Panc1 (cell line): ENCODE measurements around the gene KLK15. TPM values are rescaled to one million over a fixed set of nuclear protein-coding genes. Genes with fewer than 3 reads are reported as not detected.

ENCODE experiments used
- ATAC-seq: fragments of 200-7000 bp; cut with Tn5 transposase; 2 replicates; pipeline ENCODE4 v1.9.1; 2020; ENCODE audit warnings: mild to moderate bottlenecking, moderate library complexity
- BruUV-seq: library from RNA; stranded (reverse); fragments of 400-500 nt; replicated peaks from 2 replicates; lab custom pipeline; 2021; lab: Mats Ljungman, UMichigan
- CTCF ChIA-PET: fragments of 300-600 bp; sonication (Branson Sonifier 250); formaldehyde crosslinking; loops from one replicate; lab custom pipeline; 2022; ENCODE audit warnings: antibody characterized with exemption; lab: Charles Lee
- POLR2A ChIA-PET: fragments of 300-600 bp; sonication (Branson Sonifier 250); formaldehyde crosslinking; loops from one replicate; lab custom pipeline; 2022; ENCODE audit warnings: antibody characterized with exemption; lab: Charles Lee
- DNase-seq: peaks from one replicate; pipeline ENCODE4 v3.0.0-alpha.2; 2010; ENCODE audit warnings: low read depth, low spot score
- H3K27ac ChIP-seq: 2 replicates; pipeline ENCODE4 v1.5.1; 2011; ENCODE audit warnings: mild to moderate bottlenecking, low read length, inconsistent platforms
- H3K27me3 ChIP-seq: fragments of 200-500 bp; sonication (Bioruptor generic); 2 replicates; pipeline ENCODE4 v1.6.0; 2014; ENCODE audit warnings: low read length, inconsistent platforms; ENCODE audit not compliant: control insufficient read depth, insufficient read depth
- H3K36me3 ChIP-seq: fragments of 200-500 bp; sonication (Bioruptor generic); 2 replicates; pipeline ENCODE4 v1.5.1; 2014; ENCODE audit warnings: inconsistent platforms, mild to moderate bottlenecking, low read length, moderate library complexity; ENCODE audit not compliant: control insufficient read depth, insufficient read depth
- H3K4me1 ChIP-seq: 2 replicates; pipeline ENCODE4 v1.5.1; 2011; ENCODE audit warnings: inconsistent platforms, mild to moderate bottlenecking, low read length, moderate library complexity; ENCODE audit not compliant: control insufficient read depth, insufficient read depth
- H3K4me3 ChIP-seq, 2 experiments: 2 replicates each; pipeline ENCODE4 v1.5.1; 2011 to 2012; ENCODE audit warnings: low read depth in 2 of 2, low read length in 2 of 2, mild to moderate bottlenecking in 2 of 2, inconsistent platforms in 1 of 2, moderate library complexity in 1 of 2
- H3K9me3 ChIP-seq: fragments of 200-500 bp; sonication (Bioruptor generic); 2 replicates; pipeline ENCODE4 v1.5.1; 2014; ENCODE audit warnings: low read depth, mild to moderate bottlenecking, inconsistent platforms, low read length, moderate library complexity; ENCODE audit not compliant: control insufficient read depth, insufficient read depth
- POLR2AphosphoS5 ChIP-seq: IDR thresholded peaks from 2 replicates; pipeline ENCODE4 v1.6.1; 2012; ENCODE audit warnings: mild to moderate bottlenecking, low read depth, low read length, moderate library complexity
- REST ChIP-seq, 2 experiments: IDR thresholded peaks; 2 replicates each; pipeline ENCODE4 v1.6.1; 2011 to 2012; ENCODE audit warnings: low read depth in 2 of 2, control low read depth in 1 of 2, low read length in 1 of 2, mild to moderate bottlenecking in 1 of 2, moderate library complexity in 1 of 2; ENCODE audit not compliant: insufficient read depth in 1 of 2
- SIN3A ChIP-seq: IDR thresholded peaks from 2 replicates; pipeline ENCODE4 v1.6.1; 2012; ENCODE audit warnings: low read depth, mild to moderate bottlenecking, low read length, moderate library complexity, borderline replicate concordance; ENCODE audit not compliant: insufficient read depth
- TCF7L2 ChIP-seq: IDR thresholded peaks from 2 replicates; pipeline ENCODE4 v1.6.1; 2011; ENCODE audit warnings: mild to moderate bottlenecking, low read depth, low read length, inconsistent platforms
- in situ Hi-C: cut with HindIII; loops from 2 replicates; pipeline ENCODE4 v1.10.0; 2016; ENCODE audit warnings: low sequenced_read_pairs, low pct_unique_long_range_greater_than_20kb
- intact Hi-C: fragments of 100-400 bp; cut with micrococcal nuclease; formaldehyde crosslinking; loops from one replicate; pipeline ENCODE4 v1.10.0; 2022; ENCODE audit not compliant: unreplicated experiment
- total RNA-seq: library from RNA; stranded (reverse); gene quantifications from one replicate; pipeline ENCODE4 v1.2.1, GENCODE V29; 2021; ENCODE audit not compliant: unreplicated experiment
- TF ChIP-seq, protein P1 (sequence below): fragments of 450-650 bp; IDR thresholded peaks from 2 replicates; pipeline ENCODE4 v1.5.1; 2017; ENCODE audit warnings: mild to moderate bottlenecking

The KLK15 gene
- total RNA-seq, 1 experiment from 2014 or later, result not detected

DNA sequence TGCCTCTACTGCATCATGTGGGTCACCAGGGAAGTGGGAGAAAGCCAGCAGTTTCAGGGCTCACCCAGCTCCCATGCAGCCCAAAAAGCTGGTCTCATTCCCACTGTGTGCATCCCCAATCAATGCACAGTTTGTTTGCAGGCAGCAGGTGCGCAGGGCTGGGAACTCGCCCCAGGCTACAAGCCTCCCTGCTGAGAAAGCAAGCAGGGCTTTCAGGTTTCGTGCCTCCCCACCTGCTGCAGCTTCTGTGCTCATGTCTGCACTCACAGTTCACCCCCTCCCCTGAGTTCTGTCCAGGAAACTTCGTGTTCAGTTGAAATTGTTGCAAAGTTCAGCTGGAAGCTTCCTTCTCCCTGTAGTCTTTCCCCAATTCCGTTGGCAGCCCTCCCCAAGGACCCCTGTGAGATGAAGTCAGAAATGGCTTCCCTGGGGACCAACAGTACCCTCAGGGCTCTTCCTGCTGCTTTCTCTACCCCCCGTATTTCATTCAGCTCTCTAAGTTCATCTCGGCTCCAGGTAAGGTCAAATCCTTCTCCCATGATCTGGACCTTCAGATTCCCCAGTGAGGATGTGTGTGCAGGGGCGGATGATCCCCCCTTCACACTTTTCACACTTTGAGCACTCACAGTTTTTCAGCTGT lies 11.0 kb upstream of the KLK15 start:
- ATAC-seq, result no peak
- intact Hi-C loops, result no loop called here
- H3K4me3 ChIP-seq, result no peak overlapping the region
- H3K36me3 ChIP-seq, result no peaks in the 10 kb centered on the region
- no peak for DNase-seq
- ChIA-PET POLR2A (no interaction called here), CTCF (no interaction called here)
- in situ Hi-C loops, result no loop called here
- no peak for TF ChIP-seq REST (IDR thresholded peaks at IDR 0.05; ENCODE audit: insufficient read depth in 1 of 2, low read depth in 2 of 2, low read length in 1 of 2)
- no peak for TF ChIP-seq POLR2AphosphoS5
- no peak for TF ChIP-seq SIN3A
- TF ChIP-seq TCF7L2, result no peak
- TF ChIP-seq, protein P1, sequence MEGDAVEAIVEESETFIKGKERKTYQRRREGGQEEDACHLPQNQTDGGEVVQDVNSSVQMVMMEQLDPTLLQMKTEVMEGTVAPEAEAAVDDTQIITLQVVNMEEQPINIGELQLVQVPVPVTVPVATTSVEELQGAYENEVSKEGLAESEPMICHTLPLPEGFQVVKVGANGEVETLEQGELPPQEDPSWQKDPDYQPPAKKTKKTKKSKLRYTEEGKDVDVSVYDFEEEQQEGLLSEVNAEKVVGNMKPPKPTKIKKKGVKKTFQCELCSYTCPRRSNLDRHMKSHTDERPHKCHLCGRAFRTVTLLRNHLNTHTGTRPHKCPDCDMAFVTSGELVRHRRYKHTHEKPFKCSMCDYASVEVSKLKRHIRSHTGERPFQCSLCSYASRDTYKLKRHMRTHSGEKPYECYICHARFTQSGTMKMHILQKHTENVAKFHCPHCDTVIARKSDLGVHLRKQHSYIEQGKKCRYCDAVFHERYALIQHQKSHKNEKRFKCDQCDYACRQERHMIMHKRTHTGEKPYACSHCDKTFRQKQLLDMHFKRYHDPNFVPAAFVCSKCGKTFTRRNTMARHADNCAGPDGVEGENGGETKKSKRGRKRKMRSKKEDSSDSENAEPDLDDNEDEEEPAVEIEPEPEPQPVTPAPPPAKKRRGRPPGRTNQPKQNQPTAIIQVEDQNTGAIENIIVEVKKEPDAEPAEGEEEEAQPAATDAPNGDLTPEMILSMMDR, result no peak
- H3K9me3 ChIP-seq, result no peaks in the 10 kb centered on the region
- H3K4me1 ChIP-seq, result no peaks in the 10 kb centered on the region
- BruUV-seq, result no TSS peak
- H3K27ac ChIP-seq, result no peak overlapping the region
- H3K27me3 ChIP-seq, result peaks cover 2% of the 10 kb centered on the region; the same call in 1 of the 2 replicates

GRCh38 chr19:50843701-50844221 lies 10.4 kb upstream of the KLK15 start:
- peaks cover 2% of the 10 kb centered on the region; the same call in 1 of the 2 replicates for H3K27me3 ChIP-seq
- ChIA-PET POLR2A (no interaction called here), CTCF (interaction anchor here (0.7 kb wide), 1 partner anchor 57 kb away, joined by 7 read pairs; no protein-coding TSS in a partner anchor)
- no peaks in the 10 kb centered on the region for H3K4me1 ChIP-seq
- no peaks in the 10 kb centered on the region for H3K9me3 ChIP-seq
- H3K36me3 ChIP-seq, result no peaks in the 10 kb centered on the region
- BruUV-seq, result no TSS peak
- TF ChIP-seq, protein P1, result no peak
- TF ChIP-seq TCF7L2, result no peak
- no peak for TF ChIP-seq POLR2AphosphoS5
- no peak for TF ChIP-seq SIN3A
- H3K27ac ChIP-seq, result no peak overlapping the region
- no peak for DNase-seq
- in situ Hi-C loops (no loop called here), intact Hi-C loops (no loop called here)
- ATAC-seq, result no peak
- H3K4me3 ChIP-seq, result no peak overlapping the region
